Astrocyte of the spinal cord (primary cell): Measurements from ENCODE around the gene BTRC.
"Not testable (repeated sequence)": the region's sequence is repeated elsewhere in the genome, so short reads cannot be mapped to it uniquely, and the experiment has no call there.

ENCODE experiments used
- DNase-seq: peaks from one replicate; pipeline ENCODE4 v3.0.0; 2011; ENCODE audit warnings: low read depth, low spot score
- H3K4me3 ChIP-seq: 2 replicates; pipeline ENCODE4 v1.5.1; 2011; ENCODE audit warnings: low read depth, mild to moderate bottlenecking, low read length, moderate library complexity
- in situ Hi-C: cut with HindIII; loops from 2 replicates; pipeline ENCODE4 v1.10.0; 2017; ENCODE audit warnings: low sequenced_read_pairs
- TF ChIP-seq, protein P1 (sequence below): IDR thresholded peaks from 2 replicates; pipeline ENCODE4 v1.5.1; 2012; ENCODE audit warnings: low read depth, mild to moderate bottlenecking, low read length, inconsistent platforms

The BTRC gene

DNA sequence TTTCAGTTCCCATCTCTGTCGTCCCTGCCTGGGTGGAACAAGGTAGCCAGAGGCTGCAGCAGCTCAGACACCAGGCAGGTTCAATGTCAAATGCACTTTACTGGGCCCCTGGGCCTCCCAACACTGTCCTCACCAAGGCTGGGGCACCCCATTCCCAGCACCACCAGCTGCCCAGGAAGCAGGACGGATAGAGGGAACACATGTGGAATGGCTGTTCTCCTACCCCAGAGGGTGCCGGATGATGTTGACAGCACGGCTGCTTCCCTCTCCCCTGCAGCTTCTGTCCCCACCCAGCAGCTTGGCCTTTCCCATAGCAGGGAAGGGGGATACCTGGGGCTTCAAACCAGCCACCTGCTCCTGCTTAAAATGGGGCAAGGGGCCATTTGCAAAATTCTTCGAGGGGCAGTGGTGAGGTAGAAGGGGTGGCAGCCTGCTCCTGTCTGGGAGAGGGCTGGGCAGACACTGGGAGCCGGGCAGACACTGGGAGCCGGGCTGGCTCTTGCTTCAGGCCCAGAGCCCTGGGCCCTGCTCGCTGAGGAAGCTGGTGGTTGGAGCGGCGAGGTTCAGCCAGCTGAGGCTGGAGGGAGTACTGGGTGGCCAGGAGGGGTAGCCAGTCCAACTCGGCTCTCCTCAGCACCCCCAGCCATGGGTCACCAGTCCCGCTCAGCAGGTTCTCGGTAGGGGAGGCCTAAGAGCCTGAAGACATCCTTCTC is 225.0 kb downstream of the BTRC start:
- in situ Hi-C loops, result no loop called here
- H3K4me3 ChIP-seq, result no peak overlapping the region
- TF ChIP-seq, protein P1, sequence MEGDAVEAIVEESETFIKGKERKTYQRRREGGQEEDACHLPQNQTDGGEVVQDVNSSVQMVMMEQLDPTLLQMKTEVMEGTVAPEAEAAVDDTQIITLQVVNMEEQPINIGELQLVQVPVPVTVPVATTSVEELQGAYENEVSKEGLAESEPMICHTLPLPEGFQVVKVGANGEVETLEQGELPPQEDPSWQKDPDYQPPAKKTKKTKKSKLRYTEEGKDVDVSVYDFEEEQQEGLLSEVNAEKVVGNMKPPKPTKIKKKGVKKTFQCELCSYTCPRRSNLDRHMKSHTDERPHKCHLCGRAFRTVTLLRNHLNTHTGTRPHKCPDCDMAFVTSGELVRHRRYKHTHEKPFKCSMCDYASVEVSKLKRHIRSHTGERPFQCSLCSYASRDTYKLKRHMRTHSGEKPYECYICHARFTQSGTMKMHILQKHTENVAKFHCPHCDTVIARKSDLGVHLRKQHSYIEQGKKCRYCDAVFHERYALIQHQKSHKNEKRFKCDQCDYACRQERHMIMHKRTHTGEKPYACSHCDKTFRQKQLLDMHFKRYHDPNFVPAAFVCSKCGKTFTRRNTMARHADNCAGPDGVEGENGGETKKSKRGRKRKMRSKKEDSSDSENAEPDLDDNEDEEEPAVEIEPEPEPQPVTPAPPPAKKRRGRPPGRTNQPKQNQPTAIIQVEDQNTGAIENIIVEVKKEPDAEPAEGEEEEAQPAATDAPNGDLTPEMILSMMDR, result no peak
- no peak for DNase-seq

DNA sequence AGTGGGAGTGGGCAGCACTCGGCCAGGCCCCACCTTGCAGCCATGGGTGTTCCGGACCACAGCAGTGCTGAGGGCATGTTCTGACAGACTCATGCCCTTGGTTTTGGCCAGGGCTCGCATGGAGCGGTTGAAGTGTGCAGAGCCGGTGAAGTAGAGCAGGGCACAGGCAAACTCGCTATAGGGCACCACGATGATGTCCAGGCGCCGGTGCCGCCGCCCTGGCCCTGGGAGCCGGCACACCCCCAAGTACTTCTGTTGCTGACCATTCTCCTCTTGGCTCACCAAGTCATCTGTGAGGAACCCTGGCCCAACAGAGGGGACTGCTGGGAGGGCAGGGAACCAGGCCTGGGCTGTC is 225.5 kb downstream of the BTRC start:
- H3K4me3 ChIP-seq, result no peak overlapping the region
- in situ Hi-C loops, result no loop called here
- TF ChIP-seq, protein P1, result no peak
- DNase-seq, result no peak

DNA sequence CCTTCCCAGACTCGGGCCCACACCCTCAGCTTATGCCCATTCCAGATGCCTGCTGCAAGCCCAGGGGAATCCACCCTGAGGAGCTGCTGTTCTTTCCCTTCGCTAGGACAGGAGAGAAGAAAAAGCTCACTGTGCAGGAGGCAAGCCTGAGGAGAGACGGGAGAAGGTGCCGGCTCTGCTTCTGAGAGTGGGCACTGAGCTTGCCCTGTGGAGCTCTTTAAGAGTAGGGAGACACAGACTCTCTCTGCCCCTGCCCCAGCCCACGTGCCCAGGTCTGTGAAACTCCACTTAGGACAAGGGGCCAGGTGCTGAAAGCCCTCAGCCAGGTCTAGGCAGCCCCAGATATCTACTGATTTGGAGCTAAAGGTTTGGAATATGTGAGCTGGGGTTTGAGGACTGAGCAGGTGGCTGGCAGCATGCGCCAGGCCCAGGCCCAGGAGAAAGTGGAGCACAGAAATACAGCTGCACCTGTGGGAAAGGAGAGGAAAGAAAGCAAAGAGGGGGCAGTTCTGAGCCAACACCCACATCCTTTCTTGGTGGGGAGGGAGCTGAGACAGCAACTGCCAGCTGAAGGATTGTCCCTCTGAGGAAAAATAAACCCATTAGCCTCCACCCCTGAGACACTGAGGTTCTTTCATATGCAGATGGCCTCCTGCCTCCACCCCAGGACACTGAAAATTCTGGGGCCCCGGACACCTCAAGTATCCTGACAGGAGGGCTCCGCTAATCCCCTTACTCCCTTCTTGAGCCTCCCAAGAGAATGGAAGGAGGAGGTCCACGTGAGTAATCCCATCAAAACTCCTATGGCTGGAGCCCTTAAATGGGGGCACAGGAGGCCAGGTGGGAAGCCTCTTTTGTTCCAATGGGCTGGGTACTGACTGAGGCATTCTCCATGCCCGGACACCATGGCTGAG is 226.8 kb downstream of the BTRC start:
- no peak for DNase-seq
- TF ChIP-seq, protein P1, result no peak
- H3K4me3 ChIP-seq, result no peak overlapping the region
- in situ Hi-C loops, result no loop called here

DNA sequence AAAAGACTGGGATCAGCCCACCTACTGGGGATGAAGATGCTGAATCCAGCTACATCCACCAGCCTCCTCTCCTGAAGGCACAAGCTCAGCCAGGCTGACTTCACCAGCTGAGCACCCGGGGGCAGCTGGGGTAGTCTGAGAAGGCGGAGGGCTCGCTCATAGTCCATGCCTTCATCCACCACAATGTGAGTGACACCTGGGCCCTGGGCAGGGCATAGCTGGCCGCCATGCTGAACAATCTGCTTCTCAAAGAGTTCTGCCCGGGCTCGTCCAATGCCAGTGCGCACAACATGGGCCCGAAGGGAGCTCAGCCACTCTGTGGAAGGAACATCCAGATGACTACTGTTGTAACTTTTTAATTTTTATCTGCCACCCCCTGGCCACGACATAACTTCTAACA is 231.9 kb downstream of the BTRC start:
- no peak for DNase-seq
- H3K4me3 ChIP-seq, result no peak overlapping the region
- in situ Hi-C loops, result no loop called here
- TF ChIP-seq, protein P1, result no peak

DNA sequence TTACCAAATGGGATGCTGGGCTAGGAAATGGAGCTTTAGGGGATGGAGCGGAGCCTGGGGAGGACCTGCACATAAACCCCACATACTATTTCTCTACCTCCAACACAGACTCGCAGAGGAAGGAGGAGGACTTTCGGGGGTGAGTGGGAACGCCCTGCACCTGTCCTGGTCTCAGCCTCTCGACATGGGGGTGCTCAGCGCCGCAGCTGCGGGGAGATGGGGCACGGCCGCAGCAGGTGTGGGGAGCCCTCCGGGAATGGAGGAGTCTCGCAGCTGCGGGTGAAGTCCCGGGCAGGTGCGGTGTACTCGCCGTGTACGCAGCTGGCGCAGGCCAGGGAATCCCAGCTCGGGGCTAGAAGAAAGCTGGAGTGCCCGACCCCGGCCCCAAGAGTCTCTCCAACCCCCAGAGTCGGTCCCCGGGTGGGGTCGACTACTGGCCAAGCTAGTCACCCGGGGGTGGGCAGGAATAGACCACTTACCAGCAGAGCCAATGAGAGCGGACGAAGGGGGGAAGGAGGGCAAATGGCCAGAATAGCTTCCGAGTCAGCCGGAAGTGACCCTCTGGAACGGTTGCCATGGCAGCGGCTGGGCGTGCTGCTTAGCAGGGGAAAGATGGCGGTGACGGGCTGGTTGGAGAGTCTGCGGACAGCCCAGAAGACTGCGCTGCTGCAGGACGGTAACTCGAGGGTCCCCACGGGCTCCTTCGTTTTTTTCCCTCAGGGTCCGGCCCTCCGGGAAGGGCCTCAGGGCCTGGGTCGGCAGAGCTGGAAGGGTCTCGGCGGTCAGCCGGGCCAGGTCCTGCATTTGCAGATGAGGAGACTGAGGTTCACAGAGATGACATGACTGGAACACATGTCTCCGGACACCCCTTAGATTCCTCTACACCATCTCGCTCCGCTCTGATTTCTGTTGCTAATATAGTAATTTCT is 234.0 kb downstream of the BTRC start, which contains the start of the genes DPCD and POLL:
Gene DPCD, plus strand, starts transcription at position 597 of the 929 bp plus-strand sequence. Its CDS starts 16 bp downstream, at position 613.
Gene POLL, minus strand, starts transcription at position 533 of the 929 bp plus-strand sequence. CDS start 897 bp downstream, outside the sequence.
- TF ChIP-seq, protein P1, result no peak
- in situ Hi-C loops, result no loop called here
- H3K4me3 ChIP-seq, result peak within 1 kb of the TSS; percentile 96
- peak; percentile 95 for DNase-seq

DNA sequence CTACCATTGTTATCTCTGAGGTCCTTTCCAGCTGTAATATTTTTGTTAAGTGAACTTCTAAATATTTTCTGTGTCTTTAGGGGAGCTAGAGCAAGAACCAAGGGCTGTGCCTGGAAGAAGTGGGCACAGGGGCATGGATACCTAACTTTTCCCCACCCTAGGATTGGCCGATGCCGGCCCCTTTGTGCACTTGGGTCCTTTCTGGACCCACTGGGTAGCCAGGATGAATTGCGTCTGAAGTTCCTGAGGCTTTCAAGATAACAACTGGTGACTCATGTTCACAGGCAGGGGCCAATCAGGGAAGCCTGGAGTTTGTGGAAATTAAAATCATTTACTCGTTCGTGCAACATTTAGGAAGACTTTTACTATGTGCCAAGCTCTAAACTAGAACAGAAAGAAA is 234.9 kb downstream of the BTRC start:
- DNase-seq, result peak; percentile 27
- peak overlapping the region; percentile 96 for H3K4me3 ChIP-seq

DNA sequence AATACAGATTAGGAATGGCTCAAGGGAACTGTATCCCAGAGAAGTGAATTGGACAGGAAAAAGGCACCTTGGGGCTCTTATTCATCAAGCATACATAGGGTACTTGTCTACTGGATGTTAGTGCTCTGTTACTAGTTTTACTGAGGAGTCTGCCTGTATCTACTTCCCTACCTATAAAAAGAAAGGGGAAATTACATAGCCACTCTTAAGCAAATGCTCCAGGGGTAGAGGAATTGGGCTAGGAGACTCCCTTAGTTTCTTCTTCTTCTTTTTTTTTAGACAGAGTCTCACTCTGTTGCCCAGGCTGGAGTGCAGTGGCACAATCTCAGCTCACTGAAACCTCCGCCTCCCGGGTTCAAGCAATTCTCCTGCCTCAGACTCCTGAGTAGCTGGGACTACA is 239.4 kb downstream of the BTRC start:
- H3K4me3 ChIP-seq, DNase-seq, in situ Hi-C loops: not testable (repeated sequence)

More for the DNA sequence above, 234.9 kb downstream of the BTRC start:
- in situ Hi-C loops, result no loop called here
- TF ChIP-seq, protein P1, result no peak
